HepG2 (cell line): ENCODE results near the gene MPP3. TPM values are rescaled to one million over a fixed set of nuclear protein-coding genes. Genes with fewer than 3 reads are reported as not detected.

Experiments
- ATAC-seq: fragments of 200-7000 bp; cut with Tn5 transposase; 3 replicates; pipeline ENCODE4 v1.9.1; 2020; ENCODE audit warnings: mild to moderate bottlenecking, moderate library complexity
- Bru-seq: library from RNA; stranded (reverse); fragments of 400-500 nt; gene quantifications from one replicate; lab custom pipeline; 2021; lab: Mats Ljungman, UMichigan
- BruChase-seq, 2 experiments: library from RNA; stranded (reverse); fragments of 400-500 nt; gene quantifications; one replicate each; lab custom pipeline; 2021; lab: Mats Ljungman, UMichigan
- BruUV-seq: library from RNA; stranded (reverse); fragments of 400-500 nt; replicated peaks from 2 replicates; lab custom pipeline; 2021; lab: Mats Ljungman, UMichigan
- CTCF ChIA-PET: fragments of 300-600 bp; formaldehyde crosslinking; extraction: SDS; loops from one replicate; lab custom pipeline; 2021; ENCODE audit warnings: low total read pairs, inconsistent platforms, low intra/inter-chr PET ratio; lab: Yijun Ruan, JAX
- POLR2A ChIA-PET: fragments of 350-600 bp; sonication (Branson Sonifier 250); formaldehyde crosslinking; loops from one replicate; lab custom pipeline; 2020; ENCODE audit warnings: antibody characterized with exemption, inconsistent platforms; lab: Yijun Ruan, JAX
- DNase-seq: peaks from one replicate; pipeline ENCODE4 v3.0.0-alpha.2; 2015; ENCODE audit warnings: low spot score
- FAIRE-seq: peaks from 3 replicates; lab custom pipeline; 2011; peaks lifted over from hg19 to GRCh38; lab: Jason Lieb, UNC
- H2AFZ ChIP-seq: one replicate; pipeline ENCODE4 v1.6.1; 2011; ENCODE audit warnings: low read length, inconsistent platforms
- H3K27ac ChIP-seq: fragments of 300-600 bp; 3 replicates; pipeline ENCODE4 v1.8.0; 2011; ENCODE audit warnings: mixed run types, mild to moderate bottlenecking, mixed read lengths, low read length, inconsistent platforms; ENCODE audit not compliant: insufficient read depth; ENCODE audit errors: extremely low read length
- H3K27me3 ChIP-seq, 2 experiments: fragments of 200-600 bp in 1 of 2; 2 replicates in 1 of 2; 3 replicates in 1 of 2; pipeline versions ENCODE4 v1.6.0 to v1.8.0; 2011; ENCODE audit warnings: low read length in 2 of 2, mild to moderate bottlenecking in 2 of 2, moderate library complexity in 2 of 2, inconsistent platforms in 1 of 2; ENCODE audit not compliant: insufficient read depth in 2 of 2, control insufficient read depth in 1 of 2
- H3K36me3 ChIP-seq, 2 experiments: fragments of 200-600 bp in 1 of 2; replicated peaks in 1 of 2; 2 replicates in 1 of 2; 3 replicates in 1 of 2; pipeline versions ENCODE4 v1.5.1 to v1.8.0; 2011; ENCODE audit warnings: low read length in 2 of 2, inconsistent platforms in 1 of 2; ENCODE audit not compliant: insufficient read depth in 2 of 2, control insufficient read depth in 1 of 2
- H3K4me1 ChIP-seq: 2 replicates; pipeline ENCODE4 v1.5.1; 2012; ENCODE audit warnings: low read length, inconsistent platforms; ENCODE audit not compliant: insufficient read depth
- H3K4me2 ChIP-seq: 2 replicates; pipeline ENCODE4 v1.6.0; 2011; ENCODE audit warnings: low read depth, low read length, inconsistent platforms
- H3K4me3 ChIP-seq, 3 experiments: fragments of 200-600 bp in 1 of 3; sonication (generic), shearing (Covaris generic) in 1 of 3; replicated peaks in 1 of 3; 2 replicates each; pipeline ENCODE4 v1.5.1; 2011 to 2016; ENCODE audit warnings: low read length in 3 of 3, inconsistent platforms in 2 of 3, low read depth in 2 of 3, mild to moderate bottlenecking in 2 of 3, control low read depth in 1 of 3, mixed read lengths in 1 of 3; ENCODE audit not compliant: insufficient read depth in 1 of 3
- H3K79me2 ChIP-seq: one replicate; pipeline ENCODE4 v1.6.1; 2011; ENCODE audit warnings: low read length, inconsistent platforms; ENCODE audit not compliant: insufficient read depth
- H3K9ac ChIP-seq: 2 replicates; pipeline ENCODE4 v1.6.0; 2011; ENCODE audit warnings: mild to moderate bottlenecking, low read depth, low read length, inconsistent platforms; ENCODE audit not compliant: insufficient read depth
- H3K9me3 ChIP-seq: 2 replicates; pipeline ENCODE4 v1.5.1; 2012; ENCODE audit warnings: mild to moderate bottlenecking, low read length
- H4K20me1 ChIP-seq: 2 replicates; pipeline ENCODE4 v1.6.0; 2011; ENCODE audit warnings: inconsistent platforms, mild to moderate bottlenecking, low read length, moderate library complexity; ENCODE audit not compliant: insufficient read depth
- ZBTB4 ChIP-seq: sonication (generic); formaldehyde crosslinking; IDR thresholded peaks from 2 replicates; pipeline ENCODE4 v1.4.0; 2020; ENCODE audit warnings: missing genetic modification reagents, mild to moderate bottlenecking, borderline replicate concordance
- ZFP91 ChIP-seq: sonication (generic); formaldehyde crosslinking; IDR thresholded peaks from 2 replicates; pipeline ENCODE4 v1.9.0; 2022; ENCODE audit warnings: missing genetic modification reagents, mild to moderate bottlenecking, borderline replicate concordance
- WGBS: methylation state at CpG from one replicate; pipeline ENCODE4 v1.1.6; 2017; ENCODE audit warnings: low lambda C conversion rate; 5-methylcytosine and 5-hydroxymethylcytosine counted together
- in situ Hi-C: cut with HindIII; loops from 2 replicates; pipeline ENCODE4 v1.10.0; 2017; ENCODE audit warnings: low pct_unique_long_range_greater_than_20kb; ENCODE audit not compliant: extremely low pct_ligation_motif_present
- intact Hi-C: fragments of 100-400 bp; cut with micrococcal nuclease; formaldehyde crosslinking; loops from one replicate; pipeline ENCODE4 v1.10.0; 2022; ENCODE audit not compliant: unreplicated experiment
- long read RNA-seq, 2 experiments: library from RNA in 1 of 2; library from polyadenylated mRNA in 1 of 2; stranded (forward) in 1 of 2; unstranded in 1 of 2; transcript quantifications; one replicate each; pipeline ENCODE4 v2.0.0, GENCODE V29; 2019 to 2022
- polyA minus RNA-seq, 3 experiments: library from RNA; depleted of rRNA, polyadenylated mRNA; stranded (reverse); fragments of >200 nt; gene quantifications; 2 replicates each; pipeline ENCODE4 v1.2.3, GENCODE V29; 2011; ENCODE audit warnings: low replicate concordance in 1 of 3
- polyA plus RNA-seq, 8 experiments: library from polyadenylated mRNA; depleted of rRNA in 3 of 8; stranded (reverse) in 7 of 8; unstranded in 1 of 8; fragments of >200 nt; fragmentation: Illumina TruSeq in 4 of 8; extraction: Trizol in 4 of 8; gene quantifications; 2 replicates each; pipeline versions ENCODE4 v1.2.1 to v1.2.3, GENCODE V29; 2011 to 2016; ENCODE audit warnings: low read depth in 4 of 8, missing spikeins in 1 of 8, mixed read lengths in 1 of 8; ENCODE audit not compliant: insufficient read depth in 1 of 8
- total RNA-seq, 5 experiments: library from RNA; depleted of rRNA; stranded (reverse); fragments of >200 nt; fragmentation: Illumina TruSeq; extraction: Trizol; gene quantifications; 2 replicates each; pipeline ENCODE4 v1.2.3, GENCODE V29; 2016; ENCODE audit warnings: low read depth in 1 of 5

The MPP3 gene
- total RNA-seq (2016; rRNA removed; fragmentation: Illumina TruSeq; extraction: Trizol) (0.83 and 0.91 TPM in 2 replicates), polyA plus RNA-seq (2011; rRNA removed) (1.8 and 2.4 TPM in 2 replicates), polyA minus RNA-seq (2011; rRNA and poly(A)+ RNA removed; ENCODE audit: low replicate concordance) (2.6 and 21.0 TPM in 2 replicates), Bru-seq, nascent RNA (percentile 45 among the genes with signal in this experiment), BruChase-seq, experiment 1, labeled RNA remaining after a 6-hour chase (percentile 50 among the genes with signal in this experiment), BruChase-seq, experiment 2, labeled RNA remaining after a 2-hour chase (percentile 48 among the genes with signal in this experiment)
- 0.53 and 0.81 TPM in 2 replicates for total RNA-seq (2016; cell fraction: cytosol; rRNA removed; fragmentation: Illumina TruSeq; extraction: Trizol; ENCODE audit: low read depth)
- total RNA-seq (2016; cell fraction: insoluble cytoplasmic fraction; rRNA removed; fragmentation: Illumina TruSeq; extraction: Trizol), result 0.37 and 1.2 TPM in 2 replicates
- total RNA-seq (2016; cell fraction: membrane; rRNA removed; fragmentation: Illumina TruSeq; extraction: Trizol), result 0.62 and 0.65 TPM in 2 replicates
- 2.3 and 3.0 TPM in 2 replicates for total RNA-seq (2016; cell fraction: nucleus; rRNA removed; fragmentation: Illumina TruSeq; extraction: Trizol)
- 0.40 and 0.73 TPM in 2 replicates for polyA plus RNA-seq (2011; cell fraction: cytosol; rRNA removed)
- polyA plus RNA-seq (2011; cell fraction: nucleus; rRNA removed), result 8.8 and 12.8 TPM in 2 replicates
- 1.4 and 1.5 TPM in 2 replicates for polyA plus RNA-seq (2012)
- 0.20 and 0.42 TPM in 2 replicates for polyA plus RNA-seq (2016; cell fraction: cytosol; fragmentation: Illumina TruSeq; extraction: Trizol; ENCODE audit: low read depth)
- polyA plus RNA-seq (2016; cell fraction: insoluble cytoplasmic fraction; fragmentation: Illumina TruSeq; extraction: Trizol; ENCODE audit: low read depth), result 0.34 and 0.46 TPM in 2 replicates
- 0.26 and 0.42 TPM in 2 replicates for polyA plus RNA-seq (2016; cell fraction: membrane; fragmentation: Illumina TruSeq; extraction: Trizol; ENCODE audit: low read depth)
- 4.1 and 6.3 TPM in 2 replicates for polyA plus RNA-seq (2016; cell fraction: nucleus; fragmentation: Illumina TruSeq; extraction: Trizol; ENCODE audit: insufficient read depth, low read depth)
- 0.49 TPM in 1 of 2 replicates, not detected in the other for polyA minus RNA-seq (2011; cell fraction: cytosol; rRNA and poly(A)+ RNA removed)
- polyA minus RNA-seq (2011; cell fraction: nucleus; rRNA and poly(A)+ RNA removed), result 3.4 and 4.4 TPM in 2 replicates
- long read RNA-seq, experiment 1, partial matches to known transcripts, result 1 of 2 reads
- long read RNA-seq, experiment 1, other reads (novel, unspliced or antisense), result 1 of 2 reads
- long read RNA-seq, experiment 2, partial matches to known transcripts, result 2 of 3 reads
- long read RNA-seq, experiment 2, other reads (novel, unspliced or antisense), result 1 of 3 reads

GRCh38 chr17:43832976-43833829 lies at the start of gene MPP3:
Gene MPP3 (minus strand): TSS chr17:43833146. CDS start chr17:43831906, 1,240 bp downstream.
- Histone ChIP-seq H3K4me3 (peak within 1 kb of the TSS; percentile 50 to 73 (median 66)), H3K27ac (no peak within 1 kb of the TSS), H2AFZ (no peak within 1 kb of the TSS), H3K9ac (no peak within 1 kb of the TSS), H4K20me1 (no peaks in the 10 kb centered on the region), H3K9me3 (no peaks in the 10 kb centered on the region), H3K4me2 (peak within 1 kb of the TSS; percentile 73), H3K36me3 (no peaks in the 10 kb centered on the region), H3K27me3 (peaks cover 3 to 35% of the 10 kb centered on the region in 2 experiments; a peak in 4 of 5 replicates), H3K4me1 (peaks cover 21% of the 10 kb centered on the region), H3K79me2 (no peaks in the 10 kb centered on the region)
- ChIA-PET POLR2A (interaction anchor here (1.4 kb wide), 1 partner anchor 55 kb away, joined by 3 read pairs; the partner anchor contains the start of gene DUSP3), CTCF (no interaction called here)
- DNase-seq, result no peak
- WGBS, result 12% methylated on average over 25 of the region's 87 CpGs
- no TSS peak for BruUV-seq
- no peak for FAIRE-seq
- in situ Hi-C loops, result no loop called here
- intact Hi-C loops, result no loop called here
- peak; percentile 72 for ATAC-seq
- TF ChIP-seq ZBTB4 (CRISPR knock-in tag), result peak; percentile 56; the same call in 1 of the 2 replicates
- TF ChIP-seq ZFP91, result no peak
